Transverse colon (tissue), 4 donors: Measurements from ENCODE around the gene MYD88. TPM values are rescaled to one million over a fixed set of nuclear protein-coding genes. Genes with fewer than 3 reads are reported as not detected.

Experiments
- DNase-seq: peaks from one replicate; pipeline ENCODE4 v3.0.0-alpha.2; 2019
- H3K27ac ChIP-seq, 4 donors: fragments of 200-600 bp; sonication (generic); 2 replicates each; pipeline ENCODE4 v1.5.1; 2016 to 2018; ENCODE audit warnings: inconsistent platforms in 4 of 4
- H3K27me3 ChIP-seq: fragments of 200-600 bp; sonication (generic); 2 replicates; pipeline ENCODE4 v1.5.1; 2017; ENCODE audit warnings: inconsistent platforms
- H3K36me3 ChIP-seq, 4 donors: fragments of 200-600 bp; sonication (generic); 2 replicates each; pipeline ENCODE4 v1.5.1; 2017 to 2019; ENCODE audit warnings: inconsistent platforms in 4 of 4
- H3K4me1 ChIP-seq, 4 donors: fragments of 200-600 bp; sonication (generic); 2 replicates each; pipeline ENCODE4 v1.5.1; 2017 to 2020; ENCODE audit warnings: inconsistent platforms in 4 of 4
- H3K4me3 ChIP-seq, 4 donors: fragments of 200-600 bp; sonication (generic); 1 replicate in 1 of 4; 2 replicates in 3 of 4; pipeline versions ENCODE4 v1.5.1 to v1.6.1; 2017 to 2019; ENCODE audit warnings: inconsistent platforms in 4 of 4
- H3K9me3 ChIP-seq, 2 donors: fragments of 200-600 bp; sonication (generic); 2 replicates each; pipeline ENCODE4 v1.5.1; 2017 to 2019; ENCODE audit warnings: inconsistent platforms in 2 of 2
- EP300 ChIP-seq: sonication (generic); formaldehyde crosslinking; IDR thresholded peaks from one replicate; pipeline ENCODE4 v1.6.1; 2017; ENCODE audit warnings: antibody characterized with exemption, low read depth
- POLR2A ChIP-seq: fragments of 450-650 bp; IDR thresholded peaks from one replicate; pipeline ENCODE4 v1.6.1; 2016; ENCODE audit warnings: antibody characterized with exemption, mild to moderate bottlenecking, moderate library complexity
- POLR2AphosphoS5 ChIP-seq, 3 donors: sonication (generic); formaldehyde crosslinking; IDR thresholded peaks; one replicate each; pipeline ENCODE4 v1.6.1; 2016; ENCODE audit warnings: antibody characterized with exemption in 3 of 3
- WGBS, 2 donors: methylation state at CpG; one replicate each; pipeline ENCODE4 v1.1.5; 2018; ENCODE audit warnings: low coverage in 1 of 2; 5-methylcytosine and 5-hydroxymethylcytosine counted together
- in situ Hi-C, 4 donors: fragments of 200-750 bp; cut with MboI; loops; one replicate each; pipeline versions ENCODE4 v1.15.0 to v1.15.1; 2017; ENCODE audit warnings: low sequenced_read_pairs in 3 of 4, low pct_ligation_motif_present in 1 of 4, low pct_unique_long_range_greater_than_20kb in 1 of 4
- intact Hi-C: fragments of 100-400 bp; cut with DNase I; formaldehyde crosslinking; loops from one replicate; pipeline ENCODE4 v1.15.1; 2023; ENCODE audit warnings: low total_unique reads
- total RNA-seq, 4 donors: library from RNA; depleted of rRNA; stranded (reverse); fragments of >200 nt; gene quantifications; one replicate each; pipeline ENCODE4 v1.1.0, GENCODE V29; 2016
- TF ChIP-seq, protein P1 (sequence below), 5 experiments: fragments of 200-600 bp in 3 of 5; fragments of 450-650 bp in 2 of 5; sonication (generic) in 3 of 5; IDR thresholded peaks; 1 replicate in 2 of 5; 2 replicates in 3 of 5; pipeline ENCODE4 v1.5.1; 2016 to 2017; ENCODE audit warnings: antibody characterized with exemption in 5 of 5, inconsistent platforms in 3 of 5, mild to moderate bottlenecking in 2 of 5, moderate library complexity in 1 of 5

MYD88 gene
- total RNA-seq, 4 donors from 2014 or later = 49.0 to 82.2 (median 76.5) TPM

DNA sequence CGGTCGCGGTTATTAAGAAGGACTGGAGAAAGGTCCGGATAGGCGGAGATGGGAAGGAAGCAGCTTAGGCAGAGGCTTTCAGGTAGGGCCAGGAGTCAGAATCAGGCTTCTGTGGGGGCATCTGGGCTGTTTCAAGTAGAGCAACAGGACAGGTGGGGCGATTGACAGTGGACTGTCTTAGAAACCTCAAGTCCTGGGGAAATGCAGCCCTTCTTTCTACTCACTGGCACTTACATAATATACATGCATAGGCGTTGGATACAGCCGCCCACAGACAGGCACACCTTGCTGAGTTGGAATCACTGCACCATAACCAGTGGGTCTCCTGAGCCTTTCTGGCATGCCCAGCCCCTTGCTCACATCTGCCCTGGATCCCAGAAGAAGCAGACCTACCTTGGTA, 730 bp downstream of the MYD88 start:
- Histone ChIP-seq H3K4me1 (peaks cover 27 to 43% (median 38%) of the 10 kb centered on the region in 4 donors), H3K4me3 (peak overlapping the region; percentile 58 to 97 (median 72)), H3K27me3 (no peaks in the 10 kb centered on the region), H3K36me3 (peaks cover 0 to 9% (median 3%) of the 10 kb centered on the region in 4 donors), H3K9me3 (no peaks in the 10 kb centered on the region), H3K27ac (peak overlapping the region; percentile 91 to 97 (median 95))
- in situ Hi-C loops (loop anchor here in 2 of 4 donors (25.0 kb wide), 2 partner anchors 323 to 348 kb away; partner anchors contain the start of genes ACVR2B (in 1 of the 2) and EXOG (in 1 of the 2)), intact Hi-C loops (no loop called here)
- no peak for TF ChIP-seq EP300
- TF ChIP-seq, protein P1, sequence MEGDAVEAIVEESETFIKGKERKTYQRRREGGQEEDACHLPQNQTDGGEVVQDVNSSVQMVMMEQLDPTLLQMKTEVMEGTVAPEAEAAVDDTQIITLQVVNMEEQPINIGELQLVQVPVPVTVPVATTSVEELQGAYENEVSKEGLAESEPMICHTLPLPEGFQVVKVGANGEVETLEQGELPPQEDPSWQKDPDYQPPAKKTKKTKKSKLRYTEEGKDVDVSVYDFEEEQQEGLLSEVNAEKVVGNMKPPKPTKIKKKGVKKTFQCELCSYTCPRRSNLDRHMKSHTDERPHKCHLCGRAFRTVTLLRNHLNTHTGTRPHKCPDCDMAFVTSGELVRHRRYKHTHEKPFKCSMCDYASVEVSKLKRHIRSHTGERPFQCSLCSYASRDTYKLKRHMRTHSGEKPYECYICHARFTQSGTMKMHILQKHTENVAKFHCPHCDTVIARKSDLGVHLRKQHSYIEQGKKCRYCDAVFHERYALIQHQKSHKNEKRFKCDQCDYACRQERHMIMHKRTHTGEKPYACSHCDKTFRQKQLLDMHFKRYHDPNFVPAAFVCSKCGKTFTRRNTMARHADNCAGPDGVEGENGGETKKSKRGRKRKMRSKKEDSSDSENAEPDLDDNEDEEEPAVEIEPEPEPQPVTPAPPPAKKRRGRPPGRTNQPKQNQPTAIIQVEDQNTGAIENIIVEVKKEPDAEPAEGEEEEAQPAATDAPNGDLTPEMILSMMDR (IDR thresholded peaks at IDR 0.05) = no peak
- no peak for TF ChIP-seq POLR2AphosphoS5 (IDR thresholded peaks at IDR 0.05)
- no peak for TF ChIP-seq POLR2A
- WGBS, 2 donors = 3% methylated on average over 8 of the region's 8 CpGs; no CpG with 5 or more reads in 1 of the 2 donors
- DNase-seq = no peak

DNA sequence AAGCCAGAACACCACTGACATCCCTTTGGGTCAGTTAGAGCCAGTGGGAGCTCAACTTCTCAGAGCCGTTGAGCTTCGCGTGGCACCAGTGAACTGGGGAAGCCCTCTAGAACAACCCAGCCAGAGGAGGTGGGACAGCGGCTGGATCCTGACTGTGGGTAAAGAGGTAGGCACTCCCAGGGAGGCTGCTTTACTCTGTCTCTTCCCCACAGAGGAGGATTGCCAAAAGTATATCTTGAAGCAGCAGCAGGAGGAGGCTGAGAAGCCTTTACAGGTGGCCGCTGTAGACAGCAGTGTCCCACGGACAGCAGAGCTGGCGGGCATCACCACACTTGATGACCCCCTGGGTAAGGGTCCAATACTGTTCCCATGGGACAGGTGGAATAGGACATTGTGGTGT, 1.2 kb downstream of the MYD88 start:
- intact Hi-C loops = no loop called here

GRCh38 chr3:38140326-38141172, 2.1 kb downstream of the MYD88 start:
- DNase-seq = no peak
- WGBS, 2 donors = 97% methylated on average over 12 of the region's 13 CpGs; no CpG with 5 or more reads in 1 of the 2 donors
- Histone ChIP-seq H3K4me3 (no peak overlapping the region), H3K36me3 (peaks cover 0 to 9% (median 3%) of the 10 kb centered on the region in 4 donors), H3K9me3 (no peaks in the 10 kb centered on the region), H3K27me3 (no peaks in the 10 kb centered on the region), H3K4me1 (peaks cover 15 to 29% (median 25%) of the 10 kb centered on the region in 4 donors), H3K27ac (no peak overlapping the region)
- intact Hi-C loops = no loop called here
- in situ Hi-C loops = loop anchor here in 2 of 4 donors (25.0 kb wide), 2 partner anchors 322 to 347 kb away; partner anchors contain the start of genes ACVR2B (in 1 of the 2) and EXOG (in 1 of the 2)
- TF ChIP-seq POLR2AphosphoS5 (IDR thresholded peaks at IDR 0.05) (no peak), POLR2A (no peak), EP300 (no peak)
- TF ChIP-seq, protein P1 (IDR thresholded peaks at IDR 0.05) = no peak

More for the DNA sequence above, 1.2 kb downstream of the MYD88 start:
- H3K4me3 ChIP-seq = peak overlapping the region in 3 of 4 donors; percentile 62 to 97 (median 81)
- in situ Hi-C loops = loop anchor here in 2 of 4 donors (25.0 kb wide), 2 partner anchors 323 to 348 kb away; partner anchors contain the start of genes ACVR2B (in 1 of the 2) and EXOG (in 1 of the 2)
- H3K9me3 ChIP-seq = no peaks in the 10 kb centered on the region
- H3K4me1 ChIP-seq = peaks cover 22 to 38% (median 34%) of the 10 kb centered on the region in 4 donors
- H3K27ac ChIP-seq = peak overlapping the region in 3 of 4 donors; percentile 93 to 97 (median 97)
- 86 to 100% methylated on average over 3 to 6 of the region's 7 CpGs for WGBS, 2 donors
- TF ChIP-seq POLR2AphosphoS5 (IDR thresholded peaks at IDR 0.05) (no peak), POLR2A (no peak), EP300 (no peak)
- TF ChIP-seq, protein P1 (IDR thresholded peaks at IDR 0.05) = no peak
- no peak for DNase-seq
- H3K27me3 ChIP-seq = no peaks in the 10 kb centered on the region
- peaks cover 0 to 9% (median 3%) of the 10 kb centered on the region in 4 donors for H3K36me3 ChIP-seq
